Urinary bladder (tissue), 4 donors: ENCODE results near the gene USB1. TPM values are rescaled to one million over a fixed set of nuclear protein-coding genes. Genes with fewer than 3 reads are reported as not detected.
"Not testable (repeated sequence)": the region's sequence is repeated elsewhere in the genome, so short reads cannot be mapped to it uniquely, and the experiment has no call there.

Experiments used
- DNase-seq: peaks from one replicate; pipeline ENCODE4 v3.0.0-alpha.2; 2015; ENCODE audit errors: extremely low spot score
- H3K27ac ChIP-seq: one replicate; pipeline ENCODE4 v1.5.1; 2013; ENCODE audit warnings: low read depth, mild to moderate bottlenecking, moderate library complexity
- H3K36me3 ChIP-seq: one replicate; pipeline ENCODE4 v1.6.1; 2013; ENCODE audit warnings: mild to moderate bottlenecking, moderate library complexity; ENCODE audit not compliant: insufficient read depth
- H3K4me1 ChIP-seq: one replicate; pipeline ENCODE4 v1.6.1; 2013; ENCODE audit warnings: mild to moderate bottlenecking, moderate library complexity; ENCODE audit not compliant: insufficient read depth
- H3K4me3 ChIP-seq: one replicate; pipeline ENCODE4 v1.5.1; 2013; ENCODE audit warnings: low read depth, low read length
- WGBS: extraction: QIAGEN DNeasy Blood & Tissue Kit; methylation state at CpG from one replicate; pipeline ENCODE4 v1.1.7; 2013; 5-methylcytosine and 5-hydroxymethylcytosine counted together
- polyA plus RNA-seq: library from polyadenylated mRNA; stranded (reverse); fragments of 200-250 nt; gene quantifications from one replicate; pipeline ENCODE4 v1.2.3, GENCODE V29; 2013
- total RNA-seq: library from RNA; depleted of rRNA; stranded (reverse); fragments of >200 nt; gene quantifications from one replicate; pipeline ENCODE4 v1.2.3, GENCODE V29; 2014
- donor health status: healthy with polysubstance abuse.
- donor health status: healthy.

The USB1 gene
- total and polyA plus RNA-seq, 2 donors = 7.6 to 55.3 TPM

- H3K27ac ChIP-seq, DNase-seq, H3K36me3 ChIP-seq, H3K4me1 ChIP-seq, H3K4me3 ChIP-seq: not testable (repeated sequence)
- WGBS = 89% methylated on average over 12 of the region's 12 CpGs
Measured at GRCh38 chr16:58004736-58005135, 3.5 kb downstream of the USB1 start.

- H3K36me3 ChIP-seq = peaks cover 1% of the 10 kb centered on the region
- no peaks in the 10 kb centered on the region for H3K4me1 ChIP-seq
- H3K4me3 ChIP-seq = no peak overlapping the region
- H3K27ac ChIP-seq = no peak overlapping the region
- DNase-seq = no peak
- WGBS = 90% methylated on average over 11 of the region's 11 CpGs
Measured at GRCh38 chr16:58009856-58010416, 8.7 kb downstream of the USB1 start.

DNA sequence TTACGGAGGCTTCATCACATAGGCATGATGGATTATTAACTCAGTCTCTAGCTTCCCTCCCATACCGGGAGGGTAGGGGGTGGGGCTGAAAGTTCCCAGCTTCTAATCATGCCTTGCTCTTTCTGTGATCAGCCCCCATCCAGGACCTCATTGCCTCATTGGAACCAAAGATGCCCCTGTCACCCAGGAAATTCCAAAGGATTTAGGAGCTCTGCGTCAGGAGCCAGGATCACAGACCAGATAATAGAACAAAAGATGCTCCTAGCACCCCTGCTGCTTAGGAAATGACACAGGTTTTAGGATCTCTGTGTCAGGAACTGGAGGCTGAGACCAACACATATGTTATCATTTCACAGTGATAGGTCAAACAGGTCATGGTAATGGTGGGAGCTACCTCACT, 9.7 kb downstream of the USB1 start:
- peaks cover 1% of the 10 kb centered on the region for H3K36me3 ChIP-seq
- no peak overlapping the region for H3K27ac ChIP-seq
- H3K4me3 ChIP-seq = no peak overlapping the region
- H3K4me1 ChIP-seq = no peaks in the 10 kb centered on the region
- DNase-seq = no peak
- 69% methylated on average over 3 of the region's 3 CpGs for WGBS

- Histone ChIP-seq H3K4me1 (no peaks in the 10 kb centered on the region), H3K27ac (no peak overlapping the region), H3K36me3 (peaks cover 1% of the 10 kb centered on the region), H3K4me3 (no peak overlapping the region)
- DNase-seq = no peak
- 72% methylated on average over 3 of the region's 3 CpGs for WGBS
Measured at GRCh38 chr16:58011652-58012051, 10.4 kb downstream of the USB1 start.

DNA sequence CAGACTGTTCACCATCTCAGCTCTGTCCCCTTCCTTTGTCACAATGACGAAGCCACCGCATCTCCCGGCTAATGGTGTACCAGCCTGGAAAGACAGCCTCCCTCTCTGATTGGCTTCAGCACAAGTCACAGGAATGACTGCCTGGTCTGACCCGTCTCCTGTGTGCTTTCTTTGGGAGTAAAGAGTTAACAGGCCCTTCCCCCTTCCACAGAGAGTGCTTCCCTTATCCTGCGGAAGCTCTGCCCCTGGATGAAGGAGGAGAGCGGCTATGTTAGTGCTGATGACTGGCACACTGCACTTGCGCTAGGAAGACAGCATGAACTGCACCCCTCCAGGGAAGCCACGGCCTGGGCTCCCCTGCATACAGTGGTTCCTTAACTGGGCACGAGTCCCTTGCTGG, 11.3 kb downstream of the USB1 start:
- Histone ChIP-seq H3K27ac (no peak overlapping the region), H3K4me1 (no peaks in the 10 kb centered on the region), H3K36me3 (peaks cover 1% of the 10 kb centered on the region), H3K4me3 (no peak overlapping the region)
- WGBS = 76% methylated on average over 9 of the region's 9 CpGs
- no peak for DNase-seq

GRCh38 chr16:58013201-58013956, 12.2 kb downstream of the USB1 start:
- peaks cover 1% of the 10 kb centered on the region for H3K36me3 ChIP-seq
- H3K4me1 ChIP-seq = no peaks in the 10 kb centered on the region
- H3K27ac ChIP-seq = no peak overlapping the region
- no peak for DNase-seq
- no peak overlapping the region for H3K4me3 ChIP-seq
- 90% methylated on average over 9 of the region's 9 CpGs for WGBS

- Histone ChIP-seq H3K27ac (no peak overlapping the region), H3K4me1 (no peaks in the 10 kb centered on the region), H3K4me3 (no peak overlapping the region), H3K36me3 (no peaks in the 10 kb centered on the region)
- DNase-seq = no peak
- 62% methylated on average over 12 of the region's 12 CpGs for WGBS
Measured at GRCh38 chr16:58016840-58017446, 15.7 kb downstream of the USB1 start.

DNA sequence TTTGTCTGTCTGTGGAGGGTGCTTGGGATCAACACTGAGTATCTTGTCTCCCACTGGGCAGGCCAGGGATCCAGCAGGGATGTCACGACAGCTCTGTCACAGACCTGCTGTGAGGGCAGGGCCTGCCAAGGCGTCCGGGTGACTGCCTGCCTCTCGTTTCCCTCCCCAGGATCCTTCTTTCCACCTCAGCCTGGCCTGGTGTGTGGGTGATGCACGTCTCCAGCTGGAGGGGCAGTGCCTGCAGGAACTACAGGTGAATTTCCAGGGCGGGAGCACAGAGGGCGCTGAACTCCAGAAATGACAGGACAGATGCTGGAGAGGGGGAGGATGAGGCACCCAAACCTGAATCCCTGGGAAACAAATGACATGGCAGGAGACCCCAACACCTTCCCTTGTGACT, 17.6 kb downstream of the USB1 start:
- DNase-seq = no peak
- H3K27ac ChIP-seq = no peak overlapping the region
- 78% methylated on average over 7 of the region's 7 CpGs for WGBS

DNA sequence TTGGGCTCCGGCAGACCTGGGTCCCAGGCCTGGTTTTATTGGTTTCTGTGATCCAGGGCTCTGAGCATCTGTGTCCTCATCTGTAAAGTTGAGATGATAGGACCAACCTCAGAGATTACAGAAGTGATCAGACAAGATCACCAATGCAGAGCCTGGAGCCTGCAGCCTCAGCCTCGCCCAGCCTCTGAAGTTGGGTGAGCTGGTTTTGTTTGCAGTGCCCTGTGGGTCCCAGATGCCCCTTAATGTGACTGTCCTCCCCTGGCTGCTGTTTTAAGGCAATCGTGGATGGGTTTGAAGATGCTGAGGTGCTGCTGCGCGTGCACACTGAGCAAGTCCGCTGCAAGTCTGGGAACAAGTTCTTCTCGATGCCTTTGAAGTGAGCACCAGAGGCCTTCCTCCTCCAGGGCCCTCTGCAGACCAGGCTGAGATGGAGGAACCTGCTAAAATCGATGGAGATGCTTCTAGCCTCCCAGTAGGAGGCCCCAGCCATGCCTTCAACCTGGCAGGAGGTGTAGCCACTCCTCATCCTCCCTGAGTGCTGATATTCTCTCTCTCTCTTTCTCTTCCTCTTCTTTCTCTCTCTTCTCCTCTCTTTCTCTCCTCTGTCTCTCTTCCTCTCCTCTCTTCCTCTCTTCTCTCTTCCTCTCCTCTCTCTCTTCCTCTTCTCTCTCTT, 18.8 kb downstream of the USB1 start:
- 80% methylated on average over 8 of the region's 8 CpGs for WGBS

More for the DNA sequence above, 17.6 kb downstream of the USB1 start:
- Histone ChIP-seq H3K4me3 (no peak overlapping the region), H3K36me3 (no peaks in the 10 kb centered on the region), H3K4me1 (no peaks in the 10 kb centered on the region)

GRCh38 chr16:58020628-58021521, 19.7 kb downstream of the USB1 start:
- no peaks in the 10 kb centered on the region for H3K36me3 ChIP-seq
- H3K4me3 ChIP-seq = no peak overlapping the region
- 53% methylated on average over 8 of the region's 8 CpGs for WGBS
- H3K27ac ChIP-seq = no peak overlapping the region
- no peaks in the 10 kb centered on the region for H3K4me1 ChIP-seq
- no peak for DNase-seq

More for the DNA sequence above, 18.8 kb downstream of the USB1 start:
- Histone ChIP-seq H3K4me1 (no peaks in the 10 kb centered on the region), H3K36me3 (no peaks in the 10 kb centered on the region), H3K4me3 (no peak overlapping the region), H3K27ac (no peak overlapping the region)
- no peak for DNase-seq

GRCh38 chr16:58021661-58022551, 20.7 kb downstream of the USB1 start:
- DNase-seq = no peak
- H3K27ac ChIP-seq = no peak overlapping the region
- WGBS = 69% methylated on average over 8 of the region's 8 CpGs
- H3K4me3 ChIP-seq = no peak overlapping the region
- no peaks in the 10 kb centered on the region for H3K36me3 ChIP-seq
- H3K4me1 ChIP-seq = no peaks in the 10 kb centered on the region

GRCh38 chr16:58022601-58023371, 21.6 kb downstream of the USB1 start:
- no peak overlapping the region for H3K4me3 ChIP-seq
- H3K4me1 ChIP-seq = no peaks in the 10 kb centered on the region
- H3K36me3 ChIP-seq = no peaks in the 10 kb centered on the region
- H3K27ac ChIP-seq = no peak overlapping the region
- DNase-seq = no peak
- WGBS = 13% methylated on average over 18 of the region's 18 CpGs
